Upper lobe of left lung (tissue), 4 donors: ENCODE results near the gene COG5.

Experiments
- CTCF ChIP-seq, 6 experiments: fragments of 450-650 bp in 4 of 6; fragments of 200-600 bp in 2 of 6; sonication (generic) in 2 of 6; IDR thresholded peaks; one replicate each; pipeline ENCODE4 v1.5.1; 2016 to 2019; ENCODE audit warnings: antibody characterized with exemption in 6 of 6
- EP300 ChIP-seq, 4 donors: sonication (generic); formaldehyde crosslinking; IDR thresholded peaks; one replicate each; pipeline ENCODE4 v1.5.1; 2017; ENCODE audit warnings: antibody characterized with exemption in 4 of 4, control low read depth in 2 of 4
- POLR2A ChIP-seq, 4 donors: fragments of 450-650 bp; IDR thresholded peaks; one replicate each; pipeline ENCODE4 v1.5.1; 2016 to 2017; ENCODE audit warnings: antibody characterized with exemption in 4 of 4, mild to moderate bottlenecking in 2 of 4
- POLR2AphosphoS5 ChIP-seq, 2 donors: sonication (generic); formaldehyde crosslinking; IDR thresholded peaks; one replicate each; pipeline ENCODE4 v1.5.1; 2017; ENCODE audit warnings: antibody characterized with exemption in 2 of 2

GRCh38 chr7:107179326-107180164 lies 384.2 kb downstream of the COG5 start:
- TF ChIP-seq EP300 (IDR thresholded peaks at IDR 0.05), result no peak
- no peak for TF ChIP-seq POLR2A (IDR thresholded peaks at IDR 0.05)
- TF ChIP-seq CTCF (IDR thresholded peaks at IDR 0.05), result no peak
- no peak for TF ChIP-seq POLR2AphosphoS5 (IDR thresholded peaks at IDR 0.05)
